ENCODE data around the gene TANC1. TPM values are rescaled to one million over a fixed set of nuclear protein-coding genes. Genes with fewer than 3 reads are reported as not detected.

TANC1 gene
- total RNA-seq, 2 experiments from 2014 or later = 0.41 to 0.47 TPM

- no peaks in the 10 kb centered on the region for H3K4me1 Mint-ChIP-seq (ENCODE audit: low read depth)
- ChIA-PET CTCF (no interaction called here), POLR2A (interaction anchor here (0.6 kb wide), 1 partner anchor 64 kb away, joined by 4 read pairs; no protein-coding TSS in a partner anchor)
- peaks cover 4% of the 10 kb centered on the region for H3K27me3 Mint-ChIP-seq
- TF ChIP-seq CTCF (IDR thresholded peaks at IDR 0.05) = no peak
- H3K27me3 ChIP-seq (ENCODE audit: control insufficient read depth in 1 of 2, insufficient read depth in 2 of 2, low read length in 2 of 2) = no peaks in the 10 kb centered on the region
- no peak overlapping the region for H3K27ac ChIP-seq (ENCODE audit: low read depth in 1 of 2, low read length in 2 of 2)
- H3K36me3 Mint-ChIP-seq (ENCODE audit: low read depth) = no peaks in the 10 kb centered on the region
- H3K4me3 ChIP-seq (ENCODE audit: low read length) = no peak overlapping the region
- no peak overlapping the region for H3K4me3 Mint-ChIP-seq
- no peaks in the 10 kb centered on the region for H3K9me3 Mint-ChIP-seq
- H3K9me3 ChIP-seq (ENCODE audit: control insufficient read depth in 1 of 2, insufficient read depth in 1 of 2, low read length in 2 of 2) = peaks cover 0 to 6% of the 10 kb centered on the region in 2 experiments
- H3K27ac Mint-ChIP-seq = no peak overlapping the region
- intact Hi-C loops (cut with DNase I, micrococcal nuclease) = no loop called here
- no peaks in the 10 kb centered on the region for H3K4me1 ChIP-seq (ENCODE audit: insufficient read depth, low read length)
- no peaks in the 10 kb centered on the region for H3K36me3 ChIP-seq (ENCODE audit: insufficient read depth, low read length)
- no peak for DNase-seq
- ATAC-seq (ENCODE audit: poor library complexity) = no peak
Observed at GRCh38 chr2:159042115-159042850, 73.8 kb downstream of the TANC1 start.

- ATAC-seq (ENCODE audit: poor library complexity) = no peak
- no peak for DNase-seq
- POLR2A ChIA-PET = no interaction called here
- H3K9me3 Mint-ChIP-seq = no peaks in the 10 kb centered on the region
- H3K27me3 Mint-ChIP-seq = peaks cover 4% of the 10 kb centered on the region
- H3K36me3 ChIP-seq (ENCODE audit: insufficient read depth, low read length) = no peaks in the 10 kb centered on the region
- no peaks in the 10 kb centered on the region for H3K4me1 Mint-ChIP-seq (ENCODE audit: low read depth)
- no peaks in the 10 kb centered on the region for H3K36me3 Mint-ChIP-seq (ENCODE audit: low read depth)
- H3K9me3 ChIP-seq (ENCODE audit: control insufficient read depth in 1 of 2, insufficient read depth in 1 of 2, low read length in 2 of 2) = peaks cover 0 to 6% of the 10 kb centered on the region in 2 experiments
- intact Hi-C loops (cut with DNase I, micrococcal nuclease) = no loop called here
- no peak overlapping the region for H3K4me3 Mint-ChIP-seq
- no peak for TF ChIP-seq CTCF (IDR thresholded peaks at IDR 0.05)
- H3K4me3 ChIP-seq (ENCODE audit: low read length) = no peak overlapping the region
- H3K27me3 ChIP-seq (ENCODE audit: control insufficient read depth in 1 of 2, insufficient read depth in 2 of 2, low read length in 2 of 2) = no peaks in the 10 kb centered on the region
- H3K4me1 ChIP-seq (ENCODE audit: insufficient read depth, low read length) = no peaks in the 10 kb centered on the region
- H3K27ac Mint-ChIP-seq = no peak overlapping the region
- no peak overlapping the region for H3K27ac ChIP-seq (ENCODE audit: low read depth in 1 of 2, low read length in 2 of 2)
- CTCF ChIA-PET = no interaction called here
Observed at GRCh38 chr2:159043710-159044109, 75.3 kb downstream of the TANC1 start.

- no peak for ATAC-seq (ENCODE audit: poor library complexity)
- Mint-ChIP-seq H3K4me3 (no peak overlapping the region), H3K9me3 (no peaks in the 10 kb centered on the region), H3K27me3 (peaks cover 4% of the 10 kb centered on the region), H3K36me3 (ENCODE audit: low read depth) (no peaks in the 10 kb centered on the region), H3K4me1 (ENCODE audit: low read depth) (no peaks in the 10 kb centered on the region), H3K27ac (no peak overlapping the region)
- Histone ChIP-seq H3K27me3 (ENCODE audit: control insufficient read depth in 1 of 2, insufficient read depth in 2 of 2, low read length in 2 of 2) (no peaks in the 10 kb centered on the region), H3K36me3 (ENCODE audit: insufficient read depth, low read length) (no peaks in the 10 kb centered on the region), H3K9me3 (ENCODE audit: control insufficient read depth in 1 of 2, insufficient read depth in 1 of 2, low read length in 2 of 2) (peaks cover 0 to 6% of the 10 kb centered on the region in 2 experiments), H3K4me3 (ENCODE audit: low read length) (no peak overlapping the region), H3K4me1 (ENCODE audit: insufficient read depth, low read length) (no peaks in the 10 kb centered on the region), H3K27ac (ENCODE audit: low read depth in 1 of 2, low read length in 2 of 2) (no peak overlapping the region)
- TF ChIP-seq CTCF (IDR thresholded peaks at IDR 0.05) = no peak
- ChIA-PET CTCF (no interaction called here), POLR2A (no interaction called here)
- no peak for DNase-seq
- intact Hi-C loops (cut with DNase I, micrococcal nuclease) = no loop called here
Observed at GRCh38 chr2:159044804-159045286, 76.4 kb downstream of the TANC1 start.

Measured in CD4-positive, alpha-beta T cell (primary cell).